Measurements from ENCODE around the gene DHODH.
A peak's percentile ranks its signal among the peaks of the same experiment; 100 is the strongest.

- TF ChIP-seq CTCF (IDR thresholded peaks at IDR 0.05; ENCODE audit: low read depth, low read length, missing input control) (no peak), SP1 (IDR thresholded peaks at IDR 0.05) (peak; percentile 86), YY1 (IDR thresholded peaks at IDR 0.05) (peak; percentile 90), ZBTB33 (IDR thresholded peaks at IDR 0.05) (peak; percentile 51), ATF3 (IDR thresholded peaks at IDR 0.05) (peak; percentile 61), JUND (IDR thresholded peaks at IDR 0.05) (peak; percentile 54 to 58), GABPA (IDR thresholded peaks at IDR 0.05 in 1 of 2, conservative IDR thresholded peaks at IDR 0.05 in 1 of 2) (peak in 1 of 2 donors; percentile 55), TAF1 (conservative IDR thresholded peaks at IDR 0.05) (no peak), MAX (IDR thresholded peaks at IDR 0.05) (peak; percentile 94), REST (IDR thresholded peaks at IDR 0.05) (peak; percentile 74), EGR1 (IDR thresholded peaks at IDR 0.05; ENCODE audit: low read depth in 2 of 2) (peak in 1 of 2 donors; percentile 84)
These were observed 15.4 kb downstream of the DHODH start for GRCh38 chr16:72023962-72024361.

Data from liver (tissue), 3 donors.